Activated CD4-positive, alpha-beta T cell treated with anti-CD3 and anti-CD28 coated beads, Interleukin-2, amount 10 ng/mL, durations not matched to agents 24 days and 14 days (primary cell): Measurements from ENCODE around the gene GMCL2. TPM values are rescaled to one million over a fixed set of nuclear protein-coding genes. Genes with fewer than 3 reads are reported as not detected.
A peak's percentile ranks its signal among the peaks of the same experiment; 100 is the strongest.

Source experiments
- DNase-seq: peaks from one replicate; pipeline ENCODE4 v3.0.0; 2022
- H3K27ac Mint-ChIP-seq: one replicate; pipeline ENCODE4 v1.8.0; 2022; ENCODE audit warnings: mild to moderate bottlenecking, mixed read lengths
- H3K27me3 Mint-ChIP-seq: one replicate; pipeline ENCODE4 v1.8.0; 2022; ENCODE audit warnings: mixed read lengths
- H3K36me3 Mint-ChIP-seq: one replicate; pipeline ENCODE4 v1.8.0; 2022; ENCODE audit warnings: low read depth, mild to moderate bottlenecking, mixed read lengths
- H3K4me1 Mint-ChIP-seq: one replicate; pipeline ENCODE4 v1.8.0; 2021; ENCODE audit warnings: mixed read lengths
- H3K4me3 Mint-ChIP-seq: one replicate; pipeline ENCODE4 v1.8.0; 2022; ENCODE audit warnings: mild to moderate bottlenecking, moderate library complexity, mixed read lengths
- H3K9me3 Mint-ChIP-seq: one replicate; pipeline ENCODE4 v1.8.0; 2021; ENCODE audit warnings: mixed read lengths
- intact Hi-C: fragments of 100-400 bp; cut with micrococcal nuclease; formaldehyde crosslinking; loops from one replicate; pipeline ENCODE4 v1.15.1; 2023
- total RNA-seq: library from RNA; stranded (reverse); gene quantifications from 2 replicates; pipeline ENCODE4 v1.2.3, GENCODE V29; 2022

Gene GMCL2
- total RNA-seq, 1 donor from 2014 or later: not detected

GRCh38 chr5:178174456-178174855, 12.7 kb downstream of the GMCL2 start:
- no peak overlapping the region for H3K4me3 Mint-ChIP-seq
- H3K9me3 Mint-ChIP-seq: no peaks in the 10 kb centered on the region
- H3K36me3 Mint-ChIP-seq: no peaks in the 10 kb centered on the region
- no peak overlapping the region for H3K27ac Mint-ChIP-seq
- no peaks in the 10 kb centered on the region for H3K4me1 Mint-ChIP-seq
- peaks cover 6% of the 10 kb centered on the region for H3K27me3 Mint-ChIP-seq
- intact Hi-C loops: no loop called here
- no peak for DNase-seq

GRCh38 chr5:178170455-178170854, 16.7 kb downstream of the GMCL2 start:
- no peak for DNase-seq
- Mint-ChIP-seq H3K27me3 (peaks cover 14% of the 10 kb centered on the region), H3K4me3 (no peak overlapping the region), H3K36me3 (no peaks in the 10 kb centered on the region), H3K27ac (no peak overlapping the region), H3K4me1 (no peaks in the 10 kb centered on the region), H3K9me3 (no peaks in the 10 kb centered on the region)
- intact Hi-C loops: no loop called here

GRCh38 chr5:178165581-178165980, 21.6 kb downstream of the GMCL2 start:
- Mint-ChIP-seq H3K36me3 (no peaks in the 10 kb centered on the region), H3K27ac (no peak overlapping the region), H3K4me1 (peaks cover 5% of the 10 kb centered on the region), H3K9me3 (no peaks in the 10 kb centered on the region), H3K27me3 (peaks cover 28% of the 10 kb centered on the region), H3K4me3 (no peak overlapping the region)
- intact Hi-C loops: no loop called here
- no peak for DNase-seq

DNA sequence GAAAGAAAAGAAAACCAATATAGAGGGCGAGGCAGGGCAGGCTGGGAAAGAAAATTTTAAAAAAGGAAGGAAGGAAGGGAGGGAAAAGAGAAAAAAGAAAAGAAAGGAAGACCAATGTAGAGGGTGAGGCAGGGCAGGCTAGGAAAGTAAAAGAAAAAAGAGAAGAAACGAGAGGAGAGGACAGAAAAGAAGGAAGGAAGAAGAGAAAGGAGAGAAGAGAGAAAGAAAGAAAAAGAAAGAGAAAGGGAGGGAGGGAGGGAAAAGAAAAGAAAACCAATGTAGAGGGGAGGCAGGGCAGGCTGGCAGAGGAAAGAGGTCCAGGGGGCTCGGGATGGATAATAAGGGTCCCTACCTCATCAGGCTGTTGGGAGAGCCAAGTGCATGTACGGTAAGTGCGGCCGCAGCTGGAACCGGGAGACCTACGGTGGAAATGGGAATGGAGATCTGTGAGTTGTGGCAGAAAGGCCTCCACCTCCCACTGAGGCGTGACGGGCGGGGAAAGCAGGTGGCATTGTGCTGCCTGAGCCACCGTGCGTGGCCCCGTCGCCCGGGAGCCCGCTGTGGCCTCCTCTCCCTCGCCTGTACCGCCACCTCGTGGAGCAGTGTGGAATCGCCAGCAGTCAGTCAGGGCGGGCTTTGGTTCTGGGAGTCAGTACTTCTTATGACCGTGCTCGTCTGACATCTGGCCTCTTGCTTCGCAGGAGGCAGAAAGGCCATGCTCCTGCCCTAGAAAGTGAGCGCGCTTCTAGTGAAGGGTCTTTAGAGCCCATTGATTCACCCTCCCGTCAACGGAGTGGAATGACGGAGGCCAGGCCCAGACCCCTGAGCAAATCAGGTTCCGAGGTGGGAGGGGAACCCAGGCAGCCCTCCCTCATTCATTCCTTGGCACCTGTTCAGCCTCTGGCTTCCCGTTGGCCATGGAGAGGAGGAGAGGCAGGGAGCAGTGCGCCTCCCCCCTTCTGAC, 23.1 kb downstream of the GMCL2 start:
- H3K9me3 Mint-ChIP-seq: no peaks in the 10 kb centered on the region
- intact Hi-C loops: loop anchor here (1.0 kb wide), 2 partner anchors 10 to 88 kb away; no protein-coding TSS in a partner anchor
- peaks cover 22% of the 10 kb centered on the region for H3K27me3 Mint-ChIP-seq
- H3K4me1 Mint-ChIP-seq: peaks cover 5% of the 10 kb centered on the region
- H3K4me3 Mint-ChIP-seq: peak overlapping the region; percentile 54
- H3K36me3 Mint-ChIP-seq: no peaks in the 10 kb centered on the region
- peak; percentile 98 for DNase-seq
- H3K27ac Mint-ChIP-seq: no peak overlapping the region

- intact Hi-C loops: no loop called here
- no peak for DNase-seq
- no peak overlapping the region for H3K27ac Mint-ChIP-seq
- H3K36me3 Mint-ChIP-seq: no peaks in the 10 kb centered on the region
- H3K27me3 Mint-ChIP-seq: peaks cover 18% of the 10 kb centered on the region
- no peak overlapping the region for H3K4me3 Mint-ChIP-seq
- no peaks in the 10 kb centered on the region for H3K9me3 Mint-ChIP-seq
- H3K4me1 Mint-ChIP-seq: peaks cover 5% of the 10 kb centered on the region
These were observed 24.7 kb downstream of the GMCL2 start for GRCh38 chr5:178162481-178162880.

- Mint-ChIP-seq H3K9me3 (no peaks in the 10 kb centered on the region), H3K27me3 (peaks cover 17% of the 10 kb centered on the region), H3K4me3 (no peak overlapping the region), H3K27ac (no peak overlapping the region), H3K4me1 (peaks cover 5% of the 10 kb centered on the region), H3K36me3 (no peaks in the 10 kb centered on the region)
- DNase-seq: no peak
- intact Hi-C loops: no loop called here
These were observed 27.0 kb downstream of the GMCL2 start for GRCh38 chr5:178160176-178160575.

- intact Hi-C loops: no loop called here
- Mint-ChIP-seq H3K4me3 (no peak overlapping the region), H3K4me1 (peaks cover 30% of the 10 kb centered on the region), H3K27ac (no peak overlapping the region), H3K9me3 (no peaks in the 10 kb centered on the region), H3K27me3 (no peaks in the 10 kb centered on the region), H3K36me3 (peaks cover 26% of the 10 kb centered on the region)
- peak; percentile 56 for DNase-seq
These were observed 32.1 kb downstream of the GMCL2 start for GRCh38 chr5:178155065-178155464.

DNA sequence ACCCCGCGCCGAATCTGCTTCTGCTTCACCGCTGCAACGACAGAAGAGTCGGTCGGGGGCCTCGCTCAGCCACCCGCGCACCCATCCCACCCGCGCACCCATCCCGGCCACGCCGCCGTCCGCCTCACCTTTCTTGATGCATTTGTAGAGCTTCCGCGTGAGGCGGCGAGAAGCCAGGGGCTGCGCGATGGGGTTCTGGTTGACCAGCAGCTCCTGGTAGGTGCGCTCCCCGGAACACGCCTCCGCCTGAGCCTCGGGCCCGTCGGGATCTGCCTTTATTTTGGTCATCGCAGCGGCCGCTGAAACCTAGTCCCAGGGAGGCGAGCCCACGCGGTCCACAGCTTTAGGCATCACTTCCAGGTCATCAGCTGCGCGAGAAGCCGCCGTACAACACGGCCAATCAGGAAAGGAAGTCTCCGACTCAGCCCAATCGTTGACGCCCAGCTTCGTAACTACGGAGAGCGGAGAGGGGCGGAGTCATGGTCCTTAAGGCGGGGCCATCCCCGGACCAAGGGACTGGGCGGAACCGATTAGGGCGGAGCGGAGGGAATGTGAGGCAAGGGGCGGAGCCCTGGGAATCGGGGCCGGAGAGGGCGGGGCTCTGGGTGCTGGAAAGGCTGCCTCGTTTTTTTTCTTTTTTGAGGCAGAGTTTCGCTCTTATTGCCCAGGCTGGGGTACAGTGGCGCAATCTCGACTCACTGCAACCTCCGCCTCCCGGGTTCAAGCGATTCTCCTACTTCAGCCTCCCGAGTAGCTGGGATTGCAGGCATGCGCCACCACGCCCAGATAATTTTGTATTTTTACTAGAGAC, 33.4 kb downstream of the GMCL2 start, which contains the start of gene NHP2:
Gene NHP2 (minus strand): TSS at position 356 of the 811 bp plus-strand sequence. CDS start 68 bp downstream, at position 288.
- Mint-ChIP-seq H3K27me3 (no peaks in the 10 kb centered on the region), H3K4me3 (peak within 1 kb of the TSS; percentile 97), H3K27ac (peak within 1 kb of the TSS; percentile 91), H3K36me3 (peaks cover 37% of the 10 kb centered on the region), H3K4me1 (peaks cover 43% of the 10 kb centered on the region), H3K9me3 (no peaks in the 10 kb centered on the region)
- DNase-seq: peak; percentile 100
- intact Hi-C loops: loop anchor here (1.0 to 2.0 kb wide), 4 partner anchors 11 to 51 kb away; partner anchors contain the start of genes HNRNPAB, N4BP3 and RMND5B

- Mint-ChIP-seq H3K9me3 (no peaks in the 10 kb centered on the region), H3K27ac (peak overlapping the region; percentile 91), H3K36me3 (peaks cover 46% of the 10 kb centered on the region), H3K27me3 (no peaks in the 10 kb centered on the region), H3K4me3 (peak overlapping the region; percentile 97), H3K4me1 (peaks cover 48% of the 10 kb centered on the region)
- no peak for DNase-seq
- intact Hi-C loops: loop anchor here (1.0 to 2.0 kb wide), 3 partner anchors 22 to 52 kb away; partner anchors contain the start of genes HNRNPAB, N4BP3 and RMND5B
These were observed 34.4 kb downstream of the GMCL2 start for GRCh38 chr5:178152491-178153444.

DNA sequence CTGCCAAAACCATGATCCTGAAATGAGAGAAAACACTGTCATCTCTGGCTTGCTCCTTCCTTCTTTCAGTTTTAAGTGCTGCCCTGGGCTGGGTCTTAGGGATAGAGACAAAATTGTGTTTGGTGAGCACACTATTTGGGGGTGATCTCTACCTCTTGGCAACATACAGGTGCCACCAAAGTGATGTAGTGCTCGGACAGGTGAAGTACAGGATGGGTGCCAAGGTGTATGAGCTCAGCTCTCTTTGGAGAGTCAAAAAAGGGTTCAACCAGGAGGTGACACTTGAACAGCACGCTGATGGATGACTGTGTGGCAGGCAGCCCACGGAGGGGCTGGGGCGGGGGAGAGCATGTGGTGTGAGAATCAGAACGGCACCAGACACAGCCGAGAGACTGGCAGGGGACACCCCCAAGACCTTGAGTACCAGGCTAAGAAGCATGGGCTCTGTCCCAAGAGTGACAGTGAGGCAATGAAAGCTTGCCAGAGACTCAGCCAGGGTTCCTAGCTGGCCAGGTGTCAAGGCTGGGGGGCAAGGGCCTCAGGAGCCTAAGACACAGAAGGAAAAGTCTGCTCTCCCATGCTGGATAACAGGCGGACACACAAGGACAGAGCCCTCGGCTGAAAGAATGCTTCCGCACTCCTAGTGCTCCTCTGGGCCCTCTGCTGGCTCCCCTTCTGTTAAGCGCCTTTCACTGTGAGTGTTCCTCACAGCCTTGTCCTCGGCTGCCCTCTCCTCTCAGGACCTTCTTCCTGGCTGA, 36.0 kb downstream of the GMCL2 start:
- no peak for DNase-seq
- intact Hi-C loops: no loop called here
- Mint-ChIP-seq H3K4me3 (peak overlapping the region; percentile 60), H3K4me1 (peaks cover 51% of the 10 kb centered on the region), H3K36me3 (peaks cover 60% of the 10 kb centered on the region), H3K27ac (peak overlapping the region; percentile 51), H3K27me3 (no peaks in the 10 kb centered on the region), H3K9me3 (no peaks in the 10 kb centered on the region)

- Mint-ChIP-seq H3K4me1 (peaks cover 51% of the 10 kb centered on the region), H3K4me3 (peak overlapping the region; percentile 49), H3K36me3 (peaks cover 67% of the 10 kb centered on the region), H3K27ac (peak overlapping the region; percentile 79), H3K27me3 (no peaks in the 10 kb centered on the region), H3K9me3 (no peaks in the 10 kb centered on the region)
- intact Hi-C loops: no loop called here
- peak; percentile 68 for DNase-seq
These were observed 37.8 kb downstream of the GMCL2 start for GRCh38 chr5:178149199-178149932.

DNA sequence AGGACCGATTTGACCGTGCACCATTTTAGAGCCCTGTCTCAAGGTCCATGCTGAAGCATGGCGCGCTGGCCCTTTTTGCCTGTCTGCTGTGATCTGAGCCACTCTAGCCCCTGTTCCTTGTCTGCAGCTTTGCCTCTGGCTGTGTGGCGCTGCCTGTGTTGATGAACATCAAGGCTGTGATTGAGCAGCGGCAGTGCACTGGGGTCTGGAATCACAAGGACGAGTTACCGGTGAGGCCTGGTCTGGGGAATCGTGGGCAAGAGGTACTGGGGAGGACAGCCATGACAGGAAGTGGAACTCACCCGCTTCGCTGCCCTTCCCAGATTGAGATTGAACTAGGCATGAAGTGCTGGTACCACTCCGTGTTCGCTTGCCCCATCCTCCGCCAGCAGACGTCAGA, 39.8 kb downstream of the GMCL2 start:
- no peak for DNase-seq
- H3K9me3 Mint-ChIP-seq: no peaks in the 10 kb centered on the region
- H3K4me3 Mint-ChIP-seq: no peak overlapping the region
- H3K4me1 Mint-ChIP-seq: peaks cover 40% of the 10 kb centered on the region
- H3K27ac Mint-ChIP-seq: no peak overlapping the region
- peaks cover 72% of the 10 kb centered on the region for H3K36me3 Mint-ChIP-seq
- no peaks in the 10 kb centered on the region for H3K27me3 Mint-ChIP-seq
- intact Hi-C loops: no loop called here
